SKM-1 (cell line): Measurements from ENCODE around the gene GABARAPL2.
"Not testable (repeated sequence)": the region's sequence is repeated elsewhere in the genome, so short reads cannot be mapped to it uniquely, and the experiment has no call there.

ENCODE experiments used
- DNase-seq: peaks from one replicate; lab custom pipeline; 2025; ENCODE audit not compliant: unreplicated experiment; lab: John Stamatoyannopoulos, UW

The GABARAPL2 gene

DNA sequence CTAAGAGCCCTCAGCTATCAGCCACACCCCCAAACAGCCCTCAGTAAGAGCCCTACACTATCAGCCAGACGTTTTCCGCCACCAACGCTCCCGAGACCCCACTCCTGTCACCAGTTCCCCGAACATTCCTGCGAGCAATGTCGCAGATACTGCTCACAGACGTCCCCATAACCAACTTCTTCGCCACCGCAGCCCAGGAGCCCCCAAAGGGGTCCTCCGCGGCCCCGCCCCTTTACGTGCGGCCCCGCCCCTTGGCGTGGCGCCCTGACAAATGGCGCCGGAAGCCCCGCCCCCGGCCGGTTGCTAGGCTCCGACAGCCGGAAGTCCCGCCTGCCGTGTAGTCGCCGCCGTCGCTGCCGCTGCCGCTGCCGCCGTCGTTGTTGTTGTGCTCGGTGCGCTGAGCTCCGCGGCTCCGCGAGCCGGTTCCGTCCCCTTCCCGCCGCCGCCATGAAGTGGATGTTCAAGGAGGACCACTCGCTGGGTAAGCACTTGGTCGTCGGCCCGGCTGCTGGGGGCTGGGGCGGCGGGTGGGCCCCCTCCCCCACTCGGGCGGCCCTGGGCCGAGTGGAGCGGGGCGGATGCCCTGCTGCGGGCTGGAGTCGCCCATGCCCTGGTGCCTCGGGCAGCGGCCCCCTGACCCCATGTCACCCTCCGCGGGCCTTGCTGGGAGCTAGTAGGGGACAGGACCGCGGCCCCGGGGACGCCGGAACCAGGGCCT is at the start of gene GABARAPL2:
TSS of gene GABARAPL2 (plus strand) at position 340 of the 718 bp plus-strand sequence. CDS start at position 448, 108 bp downstream.
- peak; percentile 69 for DNase-seq

DNA sequence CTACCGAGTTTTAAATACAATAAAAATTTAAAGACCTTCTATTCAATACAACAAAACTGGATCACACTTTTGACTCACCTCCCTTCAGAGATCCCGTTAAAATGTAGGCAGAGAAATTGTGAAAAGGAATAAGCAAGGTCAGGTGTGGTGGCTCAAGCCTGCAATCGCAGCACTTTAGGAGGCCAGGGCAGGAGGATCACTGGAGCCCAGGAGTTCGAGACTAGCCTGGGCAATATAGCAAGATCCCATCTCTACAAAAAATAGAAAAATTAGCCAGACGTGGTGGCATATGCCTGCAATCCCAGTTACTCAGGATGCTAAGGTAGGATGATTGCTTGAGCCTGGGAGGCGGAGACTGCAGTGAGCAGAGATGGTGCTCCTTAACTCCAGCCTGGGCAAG is 47.0 kb upstream of the GABARAPL2 start:
- no peak for DNase-seq

- no peak for DNase-seq
These were observed 40.0 kb upstream of the GABARAPL2 start for GRCh38 chr16:75526032-75526790.

DNA sequence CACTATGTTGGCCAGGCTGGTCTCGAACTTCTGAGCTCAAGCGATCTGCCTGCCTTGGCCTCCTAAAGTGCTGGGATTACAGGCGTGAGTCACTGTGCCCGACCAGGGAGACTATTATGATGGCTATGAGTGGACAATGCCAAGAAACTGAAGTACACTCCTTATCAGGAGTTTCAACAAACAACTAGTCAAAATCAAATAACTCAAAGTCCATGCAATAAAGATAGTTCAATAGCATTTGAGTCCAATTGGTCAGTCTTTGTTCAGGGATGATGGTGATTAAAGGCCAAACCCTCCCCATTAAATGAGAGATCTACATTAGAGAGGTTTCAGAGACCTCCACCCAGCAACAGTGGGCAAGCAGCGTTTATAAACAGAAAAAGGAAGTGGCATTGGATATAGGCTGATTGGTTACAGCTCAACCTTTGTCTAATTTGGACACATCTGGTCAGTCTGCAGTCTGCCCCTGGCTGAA is 38.3 kb upstream of the GABARAPL2 start:
- no peak for DNase-seq

GRCh38 chr16:75529056-75529905 is 36.9 kb upstream of the GABARAPL2 start:
- no peak for DNase-seq

DNA sequence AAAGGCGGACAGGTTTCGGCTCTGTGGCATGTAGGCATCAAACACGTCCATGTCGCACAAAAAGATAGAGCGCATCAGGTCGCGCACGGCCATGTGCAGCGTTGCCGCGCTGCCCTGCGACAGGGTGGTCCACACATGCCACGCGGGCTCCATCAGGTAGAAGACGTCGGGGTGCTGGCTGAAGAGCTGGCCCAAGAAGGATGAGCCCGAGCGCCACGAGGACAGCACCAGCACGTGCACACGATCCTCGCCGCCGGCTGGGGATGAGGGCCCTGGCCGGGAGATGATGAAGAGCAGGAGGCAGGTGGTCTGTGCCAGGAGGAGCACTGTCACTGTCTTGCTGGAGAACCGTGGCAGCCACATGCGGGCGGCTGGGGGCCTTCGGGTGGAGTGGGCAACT is 36.2 kb upstream of the GABARAPL2 start:
- DNase-seq: no peak

DNA sequence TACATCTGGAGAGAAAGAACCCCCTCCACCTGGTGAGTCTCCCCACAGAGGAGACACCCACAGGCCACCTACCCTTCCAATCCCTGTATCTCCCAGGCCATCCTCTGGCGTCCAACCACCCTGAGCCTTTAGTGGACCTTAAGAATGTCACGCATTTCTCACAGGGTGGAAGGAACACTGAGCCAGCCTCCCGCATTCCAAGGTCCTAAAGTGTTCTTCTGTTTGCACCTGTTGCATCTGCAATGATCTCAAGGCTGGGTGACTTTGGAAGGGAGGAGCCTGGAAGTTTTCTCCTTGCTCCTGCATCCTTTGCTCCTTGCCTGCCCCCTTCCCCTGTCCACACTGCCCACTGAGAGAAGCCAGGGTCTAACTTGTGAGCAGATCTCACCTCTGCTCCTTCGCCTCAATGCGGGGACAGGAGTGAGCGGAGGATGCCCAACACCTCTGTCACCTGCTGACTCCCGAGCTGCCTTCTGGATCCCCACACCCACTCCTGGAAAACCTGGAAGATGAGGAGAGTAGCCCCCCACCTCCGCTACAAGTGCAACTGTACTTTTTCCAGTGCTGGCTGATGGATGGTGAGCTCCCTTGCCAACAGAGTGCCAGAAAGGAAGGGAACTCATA is 33.9 kb upstream of the GABARAPL2 start:
- DNase-seq: no peak

GRCh38 chr16:75532791-75533190 is 33.4 kb upstream of the GABARAPL2 start:
- DNase-seq: no peak

GRCh38 chr16:75534560-75535205 is 31.5 kb upstream of the GABARAPL2 start:
- DNase-seq: no peak

DNA sequence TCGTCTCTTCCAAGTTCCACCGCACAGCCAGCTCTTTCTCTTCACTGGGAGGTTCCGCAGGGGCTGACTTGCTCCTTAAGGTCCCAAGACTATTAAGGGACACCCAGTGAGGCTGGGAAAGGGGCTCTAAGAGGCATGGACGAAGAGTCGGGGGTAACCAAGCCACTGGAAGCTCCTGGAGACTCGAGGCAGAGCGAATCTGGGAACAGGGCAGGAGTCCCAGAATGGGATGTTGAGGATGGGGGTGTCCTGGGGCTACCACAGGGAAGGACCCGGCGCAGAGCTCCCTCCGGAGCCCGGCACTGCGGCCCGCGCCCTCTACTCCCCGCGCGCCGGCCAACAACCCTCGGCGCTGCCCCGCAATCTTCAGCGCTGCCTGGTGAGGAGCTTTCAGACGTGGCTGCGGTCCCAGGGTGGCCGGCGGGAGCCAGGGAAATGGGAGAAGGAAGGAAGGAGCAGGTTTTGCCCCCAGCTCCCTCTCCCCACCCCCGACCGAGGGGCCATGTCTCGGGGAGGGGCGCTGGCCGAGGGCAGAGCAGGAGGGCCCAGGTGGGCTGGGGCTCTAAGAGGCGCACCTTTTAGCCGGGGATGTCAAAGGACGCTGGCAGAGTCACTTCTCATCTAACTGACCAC is 30.9 kb upstream of the GABARAPL2 start:
- DNase-seq: no peak

- DNase-seq: no peak
These were observed 30.3 kb upstream of the GABARAPL2 start, which contains the start of gene CHST5 for GRCh38 chr16:75535901-75536300. CHST5 (minus strand) TSS chr16:75536108; CDS start chr16:75530384, 5,724 bp downstream.

DNA sequence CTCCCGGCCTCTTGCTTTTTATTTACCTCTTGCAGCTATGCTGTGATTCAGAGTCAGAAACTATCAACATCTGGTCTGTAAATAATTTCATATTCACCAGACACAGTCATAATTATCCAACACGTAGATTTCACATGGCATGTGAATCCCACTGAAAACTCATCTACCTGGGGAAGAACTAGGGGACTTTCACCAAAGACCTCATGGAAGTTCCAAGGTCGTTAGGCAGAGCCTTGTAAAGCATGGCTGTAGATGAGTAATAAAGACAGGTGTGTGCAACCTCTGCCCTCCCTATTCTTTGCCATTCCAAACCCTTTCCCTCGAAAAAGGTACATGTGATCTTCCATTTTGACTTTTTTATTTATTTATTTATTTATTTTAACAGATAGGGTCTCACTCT is 28.4 kb upstream of the GABARAPL2 start:
- DNase-seq: no peak

DNA sequence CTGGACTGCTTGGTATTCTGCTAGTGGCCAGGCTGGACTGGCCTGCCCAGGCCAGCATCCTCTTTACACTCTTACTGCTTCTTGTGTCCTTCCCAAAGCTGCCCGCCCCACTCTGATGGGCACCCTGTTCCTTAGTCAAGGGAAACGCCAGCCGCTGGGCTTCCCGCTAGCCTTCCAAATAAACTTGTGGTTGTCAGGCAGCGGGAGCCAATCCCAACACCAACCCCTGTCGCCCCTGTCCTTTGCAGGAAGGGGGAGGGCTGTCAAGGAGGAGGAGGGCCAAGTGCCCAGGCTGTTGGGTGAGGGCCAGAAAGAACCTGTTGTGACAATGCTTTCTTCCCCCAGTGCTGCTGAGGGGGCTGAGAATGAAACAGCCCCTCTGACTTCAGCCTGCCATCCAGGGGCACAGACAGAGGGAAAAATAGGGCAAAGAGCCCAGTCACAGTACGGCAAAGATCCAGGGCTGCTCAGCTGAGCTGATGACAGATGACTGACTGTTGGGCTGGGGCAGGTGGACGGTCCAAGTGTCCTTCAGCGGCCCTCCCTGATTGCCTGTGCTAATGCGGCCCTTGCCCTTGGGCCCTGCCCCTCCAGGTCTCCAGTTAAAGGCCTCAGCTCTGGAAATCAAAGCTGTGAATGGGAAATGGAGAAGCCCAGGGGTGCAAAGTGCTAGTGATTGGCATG is 27.2 kb upstream of the GABARAPL2 start:
- DNase-seq: not testable (repeated sequence)

- DNase-seq: no peak
These were observed 24.9 kb upstream of the GABARAPL2 start for GRCh38 chr16:75541236-75541635.

DNA sequence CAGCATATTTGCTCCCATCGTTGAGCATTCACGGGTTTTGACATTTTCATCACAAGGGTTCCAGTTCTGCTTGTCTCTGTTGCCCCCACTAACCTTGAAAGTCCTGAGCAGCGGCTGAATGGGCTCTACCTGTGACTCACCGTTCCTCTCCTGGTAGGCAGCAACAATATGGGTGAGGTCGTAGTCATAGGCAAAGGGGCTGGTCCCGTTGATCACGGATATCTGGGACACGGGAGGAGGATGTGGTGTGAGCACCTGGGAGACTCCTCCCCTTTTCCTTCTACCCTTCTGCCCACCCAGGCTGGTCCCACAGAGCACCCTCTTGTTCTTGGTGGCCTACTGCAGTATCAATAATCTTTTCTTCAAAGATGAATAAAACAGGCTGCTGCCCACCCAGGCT is 23.7 kb upstream of the GABARAPL2 start:
- DNase-seq: not testable (repeated sequence)

DNA sequence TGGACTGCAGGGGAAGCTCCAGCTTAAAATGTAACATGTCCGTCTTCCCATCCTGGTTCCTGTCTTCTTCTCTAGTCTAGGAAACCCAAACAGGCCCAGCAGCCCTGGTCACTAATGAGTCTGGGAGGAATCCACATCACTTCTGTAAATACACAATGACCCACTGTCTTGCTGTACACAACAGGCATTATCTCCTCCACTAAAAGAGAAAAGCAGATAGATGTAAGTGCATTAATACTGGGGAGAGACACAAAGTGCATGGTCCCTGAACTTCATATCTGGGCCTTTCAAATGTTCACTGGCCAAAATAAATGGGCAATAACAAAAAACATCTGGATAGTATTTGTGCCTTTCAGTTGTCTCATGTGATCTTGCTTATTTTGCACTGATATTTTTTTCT is 20.3 kb upstream of the GABARAPL2 start:
- not testable (repeated sequence) for DNase-seq

GRCh38 chr16:75546293-75546692 is 19.9 kb upstream of the GABARAPL2 start:
- no peak for DNase-seq

- DNase-seq: not testable (repeated sequence)
These were observed 17.7 kb upstream of the GABARAPL2 start for GRCh38 chr16:75548456-75548855.

DNA sequence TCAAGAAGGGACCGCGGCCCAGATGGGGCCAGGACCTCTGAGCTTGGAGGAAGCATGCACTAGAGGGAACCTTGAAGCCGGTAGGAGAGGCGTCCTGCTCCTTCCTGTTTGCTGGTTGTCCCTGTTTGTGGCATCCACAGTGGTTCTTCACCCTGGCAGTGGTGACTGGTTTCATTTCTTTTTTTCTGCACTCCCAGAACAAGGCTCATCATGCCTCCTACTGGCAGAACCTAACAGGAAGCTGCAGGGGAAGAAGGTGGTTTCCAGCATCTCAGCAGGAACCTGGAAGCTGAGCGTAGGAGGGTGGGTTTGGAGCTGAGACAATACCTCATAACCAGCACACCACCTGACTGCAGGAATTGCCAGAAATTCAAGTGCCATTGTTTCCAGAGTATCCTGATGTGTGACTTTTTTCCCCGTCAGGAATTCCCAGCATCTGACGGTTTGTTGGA is 15.9 kb upstream of the GABARAPL2 start:
- peak; percentile 82 for DNase-seq
